ENCODE results near the gene CHRM2. TPM values are rescaled to one million over a fixed set of nuclear protein-coding genes. Genes with fewer than 3 reads are reported as not detected.

The CHRM2 gene
- total RNA-seq, 6 donors from 2014 or later = 1.3 to 8.5 (median 3.0) TPM

- Histone ChIP-seq H3K27me3 (peaks cover 0 to 18% (median 5%) of the 10 kb centered on the region in 4 donors), H3K4me1 (peaks cover 15 to 34% (median 26%) of the 10 kb centered on the region in 4 donors), H3K4me3 (peak overlapping the region in 3 of 4 donors; percentile 32 to 56 (median 45)), H3K27ac (peak overlapping the region in 1 of 4 donors; percentile 0), H3K36me3 (no peaks in the 10 kb centered on the region), H3K9me3 (no peaks in the 10 kb centered on the region)
- DNase-seq (peak in 1 of 2 donors; percentile 72), ATAC-seq (ENCODE audit: low FRiP score in 2 of 2) (peak; percentile 21 to 37)
- WGBS, 2 donors = 4 to 6% methylated on average over 30 to 49 of the region's 54 CpGs
- TF ChIP-seq, protein P1, sequence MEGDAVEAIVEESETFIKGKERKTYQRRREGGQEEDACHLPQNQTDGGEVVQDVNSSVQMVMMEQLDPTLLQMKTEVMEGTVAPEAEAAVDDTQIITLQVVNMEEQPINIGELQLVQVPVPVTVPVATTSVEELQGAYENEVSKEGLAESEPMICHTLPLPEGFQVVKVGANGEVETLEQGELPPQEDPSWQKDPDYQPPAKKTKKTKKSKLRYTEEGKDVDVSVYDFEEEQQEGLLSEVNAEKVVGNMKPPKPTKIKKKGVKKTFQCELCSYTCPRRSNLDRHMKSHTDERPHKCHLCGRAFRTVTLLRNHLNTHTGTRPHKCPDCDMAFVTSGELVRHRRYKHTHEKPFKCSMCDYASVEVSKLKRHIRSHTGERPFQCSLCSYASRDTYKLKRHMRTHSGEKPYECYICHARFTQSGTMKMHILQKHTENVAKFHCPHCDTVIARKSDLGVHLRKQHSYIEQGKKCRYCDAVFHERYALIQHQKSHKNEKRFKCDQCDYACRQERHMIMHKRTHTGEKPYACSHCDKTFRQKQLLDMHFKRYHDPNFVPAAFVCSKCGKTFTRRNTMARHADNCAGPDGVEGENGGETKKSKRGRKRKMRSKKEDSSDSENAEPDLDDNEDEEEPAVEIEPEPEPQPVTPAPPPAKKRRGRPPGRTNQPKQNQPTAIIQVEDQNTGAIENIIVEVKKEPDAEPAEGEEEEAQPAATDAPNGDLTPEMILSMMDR (IDR thresholded peaks at IDR 0.05) = no peak
- TF ChIP-seq POLR2A (IDR thresholded peaks at IDR 0.05) (no peak), POLR2AphosphoS5 (IDR thresholded peaks at IDR 0.05) (no peak), EP300 (IDR thresholded peaks at IDR 0.05) (no peak)
Observed at GRCh38 chr7:136869991-136870865, 1.8 kb downstream of the CHRM2 start.

DNA sequence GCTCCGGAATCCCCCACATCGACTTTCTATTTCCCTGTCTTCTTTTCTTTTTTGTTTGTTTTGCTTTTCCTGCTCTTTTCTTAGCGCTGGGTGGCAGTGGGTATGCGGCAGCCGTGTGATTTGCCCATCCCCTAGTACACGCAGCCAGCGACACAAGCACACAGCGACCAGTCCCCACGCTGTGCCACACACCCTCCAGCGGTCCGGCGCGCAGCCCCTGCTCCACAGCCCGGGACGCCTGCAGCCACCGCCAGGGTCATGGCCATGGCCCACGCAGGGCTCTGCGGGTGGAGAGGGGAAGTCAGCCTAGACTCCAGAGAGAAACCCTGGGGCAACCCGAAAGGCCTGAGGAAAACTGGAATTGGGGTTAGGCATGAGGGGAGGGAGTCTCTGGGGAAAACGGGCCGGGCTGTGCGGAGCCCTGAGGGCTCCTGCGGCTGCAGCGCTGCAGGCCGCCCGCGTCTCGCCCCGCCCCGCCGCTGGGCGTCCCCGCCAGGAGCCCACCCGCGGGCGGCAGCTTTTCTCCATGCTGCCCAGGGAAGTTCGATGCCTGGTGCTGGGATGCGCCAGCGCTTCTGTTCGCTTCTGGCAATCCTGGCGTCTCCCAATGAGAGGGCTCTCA lies 2.5 kb downstream of the CHRM2 start:
- TF ChIP-seq, protein P1 (IDR thresholded peaks at IDR 0.05) = no peak
- TF ChIP-seq POLR2AphosphoS5 (IDR thresholded peaks at IDR 0.05) (no peak), POLR2A (IDR thresholded peaks at IDR 0.05) (no peak), EP300 (IDR thresholded peaks at IDR 0.05) (no peak)
- 2 to 4% methylated on average over 24 to 41 of the region's 41 CpGs for WGBS, 2 donors
- Histone ChIP-seq H3K4me1 (peaks cover 15 to 34% (median 26%) of the 10 kb centered on the region in 4 donors), H3K27ac (no peak overlapping the region), H3K9me3 (no peaks in the 10 kb centered on the region), H3K4me3 (peak overlapping the region in 3 of 4 donors; percentile 32 to 56 (median 45)), H3K36me3 (no peaks in the 10 kb centered on the region), H3K27me3 (peaks cover 0 to 18% (median 5%) of the 10 kb centered on the region in 4 donors)
- ATAC-seq (ENCODE audit: low FRiP score in 2 of 2) (peak; percentile 20 to 37), DNase-seq (peak in 1 of 2 donors; percentile 73)

DNA sequence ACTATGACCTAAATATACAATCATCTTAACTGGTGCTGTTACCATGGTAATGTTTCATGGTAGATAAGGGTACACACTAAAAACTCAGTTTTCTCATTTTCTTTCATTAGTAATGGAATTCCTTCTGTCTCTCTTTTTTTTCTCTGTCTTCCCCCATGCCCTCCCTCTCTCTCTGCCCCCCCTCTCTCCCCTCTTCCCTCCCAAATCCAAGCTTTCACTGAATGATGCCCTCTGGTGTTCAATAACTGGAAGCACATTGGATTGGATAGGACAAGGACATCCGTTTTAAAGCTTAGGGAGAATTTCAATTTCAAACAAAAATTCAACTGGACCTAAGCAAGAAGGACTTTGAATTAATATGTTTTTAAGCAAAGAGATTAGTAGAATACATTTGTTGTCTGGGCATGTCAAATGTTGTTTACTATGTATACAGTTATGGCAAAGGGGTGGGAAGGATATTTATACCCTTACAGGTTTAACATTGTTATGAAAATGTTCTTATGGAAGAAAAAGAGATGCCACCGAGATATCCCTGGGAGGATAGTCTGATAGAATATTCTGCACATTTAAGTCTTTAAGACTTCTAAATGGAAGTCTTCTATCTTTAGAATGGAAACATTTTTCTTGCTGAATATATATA lies 6.1 kb downstream of the CHRM2 start:
- WGBS, 2 donors = 54 to 57% methylated on average over 2 of the region's 2 CpGs

GRCh38 chr7:136877509-136877908 lies 9.1 kb downstream of the CHRM2 start:
- Histone ChIP-seq H3K9me3 (no peaks in the 10 kb centered on the region), H3K27ac (no peak overlapping the region), H3K27me3 (no peaks in the 10 kb centered on the region), H3K4me1 (peaks cover 0 to 7% (median 4%) of the 10 kb centered on the region in 4 donors), H3K36me3 (no peaks in the 10 kb centered on the region), H3K4me3 (no peak overlapping the region)
- TF ChIP-seq POLR2AphosphoS5 (IDR thresholded peaks at IDR 0.05) (no peak), EP300 (IDR thresholded peaks at IDR 0.05) (no peak)
- no peak for ATAC-seq (ENCODE audit: low FRiP score in 2 of 2)
- DNase-seq = no peak
- 83 to 94% methylated on average over 1 of the region's 1 CpG for WGBS, 2 donors

More for the DNA sequence above, 6.1 kb downstream of the CHRM2 start:
- Histone ChIP-seq H3K36me3 (no peaks in the 10 kb centered on the region), H3K9me3 (no peaks in the 10 kb centered on the region), H3K4me3 (no peak overlapping the region), H3K4me1 (peaks cover 13 to 24% (median 21%) of the 10 kb centered on the region in 4 donors), H3K27ac (no peak overlapping the region), H3K27me3 (peaks cover 0 to 11% (median 2%) of the 10 kb centered on the region in 4 donors)
- no peak for TF ChIP-seq EP300 (IDR thresholded peaks at IDR 0.05)
- no peak for TF ChIP-seq POLR2A (IDR thresholded peaks at IDR 0.05)
- TF ChIP-seq, protein P1 (IDR thresholded peaks at IDR 0.05) = peak in 1 of 6 experiments; percentile 35
- TF ChIP-seq POLR2AphosphoS5 (IDR thresholded peaks at IDR 0.05) = no peak
- ATAC-seq (ENCODE audit: low FRiP score in 2 of 2) = no peak
- no peak for DNase-seq

DNA sequence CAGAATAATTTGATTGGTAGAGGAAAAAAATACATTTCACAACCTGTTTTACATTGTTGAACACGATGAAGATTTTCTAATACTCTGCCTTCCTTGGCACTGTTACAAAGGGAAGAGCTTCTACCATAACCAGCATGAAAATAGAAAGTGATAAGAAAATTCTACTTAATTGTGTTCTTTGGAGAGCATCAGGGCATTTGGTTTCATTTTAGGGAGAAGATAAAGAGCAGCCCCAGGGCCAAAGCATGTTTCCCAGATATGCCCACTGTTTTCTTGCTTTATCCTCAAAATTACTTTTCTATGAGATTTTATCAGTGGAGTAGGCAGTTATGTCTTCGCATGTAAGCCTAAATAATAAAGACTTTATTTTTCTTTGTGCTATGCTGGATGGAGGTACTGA lies 9.5 kb downstream of the CHRM2 start:
- Histone ChIP-seq H3K27ac (no peak overlapping the region), H3K36me3 (no peaks in the 10 kb centered on the region), H3K27me3 (no peaks in the 10 kb centered on the region), H3K4me1 (peaks cover 0 to 7% (median 4%) of the 10 kb centered on the region in 4 donors), H3K9me3 (no peaks in the 10 kb centered on the region), H3K4me3 (no peak overlapping the region)
- DNase-seq = no peak
- no peak for TF ChIP-seq POLR2AphosphoS5 (IDR thresholded peaks at IDR 0.05)
- TF ChIP-seq POLR2A (IDR thresholded peaks at IDR 0.05) = no peak
- TF ChIP-seq EP300 (IDR thresholded peaks at IDR 0.05) = no peak
- TF ChIP-seq, protein P1 (IDR thresholded peaks at IDR 0.05) = no peak
- 48 to 57% methylated on average over 2 of the region's 2 CpGs for WGBS, 2 donors
- ATAC-seq (ENCODE audit: low FRiP score in 2 of 2) = no peak

All from upper lobe of left lung (tissue), 6 donors.